ENCODE measurements around the gene FAM110A. TPM values are rescaled to one million over a fixed set of nuclear protein-coding genes. Genes with fewer than 3 reads are reported as not detected.
A peak's percentile ranks its signal among the peaks of the same experiment; 100 is the strongest.

Gene FAM110A
- total and polyA plus RNA-seq, 2 of the 8 experiments (the other 6 are each of a cell fraction or from before 2014, with no cell fraction given): 10.1 to 10.9 TPM

DNA sequence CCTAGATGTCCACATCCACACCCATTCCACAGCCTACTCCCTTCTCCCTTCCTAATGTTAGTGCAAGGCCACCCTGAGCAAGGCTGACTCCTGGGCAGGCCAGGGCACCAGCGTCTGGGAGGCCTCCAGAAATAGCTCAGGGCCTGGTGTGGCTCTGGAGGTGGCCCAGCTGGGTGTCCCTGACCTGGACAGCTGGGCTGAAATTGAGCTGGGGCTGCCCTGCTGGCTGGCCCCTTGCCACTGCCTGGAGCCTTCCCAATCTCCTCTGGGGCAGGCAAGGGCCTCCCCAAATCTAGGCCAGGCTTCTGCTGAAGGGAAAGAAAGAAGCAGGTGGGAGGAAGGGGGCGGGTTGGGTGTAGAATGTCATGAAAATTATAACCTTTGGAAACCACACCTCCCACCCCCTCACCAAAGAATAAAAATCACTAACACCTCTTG is 2.1 kb downstream of the FAM110A start:
- Histone ChIP-seq H2AFZ (ENCODE audit: low read length) (no peak overlapping the region), H3K36me3 (ENCODE audit: control insufficient read depth in 2 of 4, insufficient read depth in 4 of 4, low read length in 3 of 4) (no peaks in the 10 kb centered on the region), H3K9ac (replicated peaks in 1 of 4; ENCODE audit: extremely low read depth in 1 of 4, low read depth in 3 of 4, low read length in 3 of 4) (no peak overlapping the region), H3K14ac (ENCODE audit: insufficient read length) (no peak overlapping the region), H4K8ac (ENCODE audit: extremely low read depth, insufficient read depth, low read length) (peak overlapping the region; percentile 54; the same call in 1 of the 2 replicates), H2BK12ac (ENCODE audit: low read depth, low read length) (no peak overlapping the region), H3K4me2 (ENCODE audit: insufficient read depth in 1 of 2, low read depth in 2 of 2, low read length in 2 of 2) (no peak overlapping the region; a peak in 1 of 4 replicates), H3K18ac (ENCODE audit: extremely low read depth, low read length) (no peak overlapping the region), H3K4me1 (replicated peaks in 1 of 4; ENCODE audit: control insufficient read depth in 3 of 4, insufficient read depth in 4 of 4, low read length in 3 of 4) (peaks cover 0 to 7% (median 1%) of the 10 kb centered on the region in 4 experiments; a peak in 3 of 7 replicates), H3K4ac (replicated peaks; ENCODE audit: insufficient read length, low read depth, low read length) (no peak overlapping the region), H2BK5ac (ENCODE audit: low read depth, low read length) (no peak overlapping the region), H3K27ac (ENCODE audit: low read depth, low read length) (no peak overlapping the region), H3K79me2 (ENCODE audit: control insufficient read depth in 1 of 2, insufficient read depth in 2 of 2, low read length in 2 of 2) (no peaks in the 10 kb centered on the region), H4K91ac (replicated peaks; ENCODE audit: insufficient read length, low read length) (no peak overlapping the region), H3K56ac (replicated peaks; ENCODE audit: insufficient read length, low read depth, low read length) (no peak overlapping the region), H3K79me1 (ENCODE audit: low read depth, low read length) (no peaks in the 10 kb centered on the region), H4K5ac (ENCODE audit: insufficient read length, low read depth, low read length) (no peak overlapping the region), H2AK5ac (ENCODE audit: low read depth, low read length) (0 out of 2 replicates have a peak overlapping the region, but pooled peaks have one; percentile 15), H2BK15ac (ENCODE audit: low read length) (no peak overlapping the region), H3K23me2 (ENCODE audit: low read depth, low read length) (peaks cover 7% of the 10 kb centered on the region; the same call in 1 of the 2 replicates), H2BK120ac (replicated peaks; ENCODE audit: low read depth, low read length) (no peak overlapping the region), H3K27me3 (replicated peaks in 1 of 4; ENCODE audit: control insufficient read depth in 3 of 4, extremely low read depth in 1 of 4, insufficient read depth in 3 of 4, low read length in 3 of 4) (peaks cover 0 to 16% (median 15%) of the 10 kb centered on the region in 4 experiments; a peak in 6 of 7 replicates), H3K23ac (ENCODE audit: insufficient read length) (no peak overlapping the region), H3K9me3 (ENCODE audit: insufficient read depth in 2 of 2, low read depth in 1 of 2, low read length in 1 of 2) (no peaks in the 10 kb centered on the region), H3K4me3 (ENCODE audit: extremely low read depth in 1 of 4, insufficient read depth in 2 of 4, low read depth in 3 of 4, low read length in 4 of 4) (no peak overlapping the region), H4K20me1 (replicated peaks in 1 of 2; ENCODE audit: control insufficient read depth in 1 of 2, insufficient read depth in 2 of 2, low read length in 2 of 2) (no peaks in the 10 kb centered on the region), H2BK20ac (ENCODE audit: low read length) (no peak overlapping the region)
- no peak for DNase-seq (ENCODE audit: low read depth in 1 of 2, low spot score in 2 of 2)
- 67% methylated on average over 2 of the region's 2 CpGs; no CpG with 5 or more reads in 1 of the 2 experiments for WGBS, 2 experiments (ENCODE audit: extremely low coverage in 1 of 2, insufficient coverage in 1 of 2, insufficient read length in 1 of 2, insufficient replicate concordance in 2 of 2, low coverage in 1 of 2, low lambda C conversion rate in 2 of 2, missing lambda C conversion rate in 1 of 2)
- TF ChIP-seq, protein P1, sequence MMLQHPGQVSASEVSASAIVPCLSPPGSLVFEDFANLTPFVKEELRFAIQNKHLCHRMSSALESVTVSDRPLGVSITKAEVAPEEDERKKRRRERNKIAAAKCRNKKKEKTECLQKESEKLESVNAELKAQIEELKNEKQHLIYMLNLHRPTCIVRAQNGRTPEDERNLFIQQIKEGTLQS (IDR thresholded peaks at IDR 0.05; ENCODE audit: insufficient read depth, low read depth, low read length): no peak
- no peak for TF ChIP-seq FOSL1 (IDR thresholded peaks at IDR 0.05; ENCODE audit: insufficient read depth, low read depth, low read length)
- TF ChIP-seq PHF8 (conservative IDR thresholded peaks at IDR 0.05; ENCODE audit: low read depth, low read length): no peak
- no peak for TF ChIP-seq GABPA (IDR thresholded peaks at IDR 0.05; ENCODE audit: borderline replicate concordance, insufficient read depth, low read length)
- TF ChIP-seq SIX5 (IDR thresholded peaks at IDR 0.05; ENCODE audit: low read depth, low read length): no peak
- no peak for TF ChIP-seq SP4 (IDR thresholded peaks at IDR 0.05; ENCODE audit: low read length)
- no peak for TF ChIP-seq RAD21 (IDR thresholded peaks at IDR 0.05 in 1 of 2, conservative IDR thresholded peaks at IDR 0.05 in 1 of 2; ENCODE audit: low read depth in 2 of 2, low read length in 2 of 2)
- TF ChIP-seq, protein P2, sequence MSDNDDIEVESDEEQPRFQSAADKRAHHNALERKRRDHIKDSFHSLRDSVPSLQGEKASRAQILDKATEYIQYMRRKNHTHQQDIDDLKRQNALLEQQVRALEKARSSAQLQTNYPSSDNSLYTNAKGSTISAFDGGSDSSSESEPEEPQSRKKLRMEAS (IDR thresholded peaks at IDR 0.05): no peak
- POLR2A ChIA-PET (ENCODE audit: partially characterized antibody): no interaction called here
- FAIRE-seq: no peak
- CTCF ChIA-PET (ENCODE audit: partially characterized antibody): interaction anchor here (1.0 kb wide), 1 partner anchor 8 kb away, joined by 3 read pairs; no protein-coding TSS in a partner anchor
